IMR-90 (cell line): Measurements from ENCODE around the gene VPS72. TPM values are rescaled to one million over a fixed set of nuclear protein-coding genes. Genes with fewer than 3 reads are reported as not detected.

Experiments used
- ATAC-seq: fragments of 200-7000 bp; cut with Tn5 transposase; 2 replicates; pipeline ENCODE4 v1.9.1; 2020; ENCODE audit warnings: low read depth, mild to moderate bottlenecking, moderate library complexity
- BruUV-seq: library from RNA; stranded (reverse); fragments of 400-500 nt; replicated peaks from 2 replicates; lab custom pipeline; 2021; lab: Mats Ljungman, UMichigan
- CTCF ChIA-PET: fragments of 300-600 bp; formaldehyde crosslinking; extraction: SDS; loops from one replicate; lab custom pipeline; 2021; ENCODE audit warnings: antibody characterized with exemption; lab: Yijun Ruan, JAX
- POLR2A ChIA-PET: fragments of 300-600 bp; sonication (Branson Sonifier 250); formaldehyde crosslinking; loops from one replicate; lab custom pipeline; 2022; ENCODE audit warnings: antibody characterized with exemption; ENCODE audit not compliant: unreplicated experiment; lab: Charles Lee
- DNase-seq: peaks from one replicate; pipeline ENCODE4 v3.0.0; 2013
- H2AFZ ChIP-seq: replicated peaks from 2 replicates; pipeline ENCODE3; 2013; ENCODE audit warnings: low read length, mild to moderate bottlenecking; ENCODE audit not compliant: poor library complexity
- H2AK5ac ChIP-seq: 2 replicates; pipeline ENCODE4 v1.6.1; 2013; ENCODE audit warnings: low read depth, low read length, inconsistent platforms
- H2AK9ac ChIP-seq: replicated peaks from 2 replicates; pipeline ENCODE3; 2013; ENCODE audit warnings: mild to moderate bottlenecking, low read depth, low read length, moderate library complexity; ENCODE audit not compliant: poor library complexity
- H2BK120ac ChIP-seq: 2 replicates; pipeline ENCODE4 v1.6.1; 2013; ENCODE audit warnings: low read depth, low read length, inconsistent platforms
- H2BK15ac ChIP-seq: 3 replicates; pipeline ENCODE4 v1.6.1; 2013; ENCODE audit warnings: low read depth, low read length, inconsistent platforms
- H2BK20ac ChIP-seq: 2 replicates; pipeline ENCODE4 v1.6.1; 2013; ENCODE audit warnings: low read depth, mild to moderate bottlenecking, inconsistent platforms, low read length, moderate library complexity
- H2BK5ac ChIP-seq: 2 replicates; pipeline ENCODE4 v1.6.1; 2013; ENCODE audit warnings: mild to moderate bottlenecking, low read depth, low read length, inconsistent platforms; ENCODE audit not compliant: poor library complexity, severe bottlenecking
- H3K14ac ChIP-seq: replicated peaks from 2 replicates; pipeline ENCODE4 v1.6.1; 2013; ENCODE audit warnings: low read depth, low read length, inconsistent platforms
- H3K18ac ChIP-seq: 2 replicates; pipeline ENCODE4 v1.6.1; 2013; ENCODE audit warnings: low read depth, low read length, control low read depth
- H3K23ac ChIP-seq: 2 replicates; pipeline ENCODE4 v1.6.1; 2013; ENCODE audit warnings: low read depth, low read length, inconsistent platforms
- H3K27ac ChIP-seq: 2 replicates; pipeline ENCODE4 v1.5.1; 2013; ENCODE audit warnings: mild to moderate bottlenecking, control low read depth, low read length; ENCODE audit not compliant: insufficient read depth
- H3K27me3 ChIP-seq: 2 replicates; pipeline ENCODE4 v1.6.1; 2013; ENCODE audit warnings: low read length; ENCODE audit not compliant: control insufficient read depth, insufficient read depth
- H3K36me3 ChIP-seq: 2 replicates; pipeline ENCODE4 v1.6.1; 2013; ENCODE audit warnings: low read length, mixed read lengths; ENCODE audit not compliant: control insufficient read depth, insufficient read depth
- H3K4ac ChIP-seq: 2 replicates; pipeline ENCODE4 v1.6.1; 2013; ENCODE audit warnings: low read depth, low read length, inconsistent platforms
- H3K4me1 ChIP-seq: 2 replicates; pipeline ENCODE4 v1.6.1; 2013; ENCODE audit warnings: low read length, mixed read lengths; ENCODE audit not compliant: control insufficient read depth, insufficient read depth
- H3K4me2 ChIP-seq: 2 replicates; pipeline ENCODE4 v1.6.1; 2013; ENCODE audit warnings: low read depth, mild to moderate bottlenecking, control low read depth, low read length, moderate library complexity
- H3K4me3 ChIP-seq: 2 replicates; pipeline ENCODE4 v1.5.1; 2013; ENCODE audit warnings: low read depth, mild to moderate bottlenecking, control low read depth, low read length, moderate library complexity; ENCODE audit not compliant: insufficient read depth
- H3K56ac ChIP-seq: 2 replicates; pipeline ENCODE4 v1.6.1; 2013; ENCODE audit warnings: low read length, inconsistent platforms; ENCODE audit not compliant: insufficient read depth; ENCODE audit errors: extremely low read depth
- H3K79me1 ChIP-seq, 2 experiments: 2 replicates each; pipeline ENCODE4 v1.6.1; 2013; ENCODE audit warnings: low read length in 2 of 2, inconsistent platforms in 1 of 2, low read depth in 1 of 2
- H3K9ac ChIP-seq: 2 replicates; pipeline ENCODE4 v1.6.1; 2013; ENCODE audit warnings: low read depth, low read length, control low read depth
- H3K9me1 ChIP-seq: 2 replicates; pipeline ENCODE4 v1.6.1; 2013; ENCODE audit warnings: low read length, inconsistent platforms; ENCODE audit not compliant: insufficient read depth
- H3K9me3 ChIP-seq: 2 replicates; pipeline ENCODE4 v1.6.1; 2013; ENCODE audit warnings: low read length; ENCODE audit not compliant: control insufficient read depth, insufficient read depth
- H4K20me1 ChIP-seq: 2 replicates; pipeline ENCODE4 v1.6.1; 2013; ENCODE audit warnings: low read length, inconsistent platforms; ENCODE audit not compliant: insufficient read depth
- H4K5ac ChIP-seq: 2 replicates; pipeline ENCODE4 v1.6.1; 2013; ENCODE audit warnings: mild to moderate bottlenecking, low read depth, low read length, control low read depth
- H4K8ac ChIP-seq, 2 experiments: 2 replicates each; pipeline ENCODE4 v1.6.1; 2013; ENCODE audit warnings: low read depth in 2 of 2, low read length in 2 of 2, control low read depth in 1 of 2, inconsistent platforms in 1 of 2
- H4K91ac ChIP-seq: 2 replicates; pipeline ENCODE4 v1.6.1; 2013; ENCODE audit warnings: low read depth, low read length, inconsistent platforms; ENCODE audit not compliant: insufficient read depth
- BHLHE40 ChIP-seq: fragments of 150-350 bp; IDR thresholded peaks from 2 replicates; pipeline ENCODE4 v1.6.1; 2016; ENCODE audit warnings: mild to moderate bottlenecking, low read depth, low read length
- CHD1 ChIP-seq: IDR thresholded peaks from 2 replicates; pipeline ENCODE4 v1.6.1; 2012; ENCODE audit warnings: low read depth, low read length, improper control_type of control experiment
- FOS ChIP-seq: fragments of 150-350 bp; IDR thresholded peaks from 2 replicates; pipeline ENCODE4 v1.6.1; 2016; ENCODE audit warnings: low read depth, low read length
- MAFK ChIP-seq: IDR thresholded peaks from 2 replicates; pipeline ENCODE4 v1.6.1; 2012; ENCODE audit warnings: low read depth, low read length, improper control_type of control experiment
- MXI1 ChIP-seq: IDR thresholded peaks from 2 replicates; pipeline ENCODE4 v1.6.1; 2012; ENCODE audit warnings: low read depth, mild to moderate bottlenecking, low read length, moderate library complexity, borderline replicate concordance
- POLR2A ChIP-seq: IDR thresholded peaks from 2 replicates; pipeline ENCODE4 v1.6.1; 2012; ENCODE audit warnings: mild to moderate bottlenecking, low read depth, low read length
- WGBS, 2 experiments: methylation state at CpG; one replicate each; pipeline versions ENCODE4 v1.1.5 to v1.1.7; 2013; ENCODE audit warnings: missing lambda C conversion rate in 2 of 2; ENCODE audit not compliant: insufficient read length in 1 of 2; ENCODE audit errors: extremely low coverage in 2 of 2; 5-methylcytosine and 5-hydroxymethylcytosine counted together
- dilution Hi-C: fragments of 300-500 bp; cut with HindIII; formaldehyde crosslinking; loops from one replicate; pipeline ENCODE4 v1.14.3; 2018; ENCODE audit warnings: low sequenced_read_pairs; ENCODE audit not compliant: unreplicated experiment
- in situ Hi-C: fragments of 300-500 bp; cut with MboI; formaldehyde crosslinking; loops from 3 replicates; pipeline ENCODE4 v1.14.3; 2019; ENCODE audit warnings: low sequenced_read_pairs, inconsistent platforms, mixed read lengths
- intact Hi-C: fragments of 100-400 bp; cut with micrococcal nuclease; formaldehyde crosslinking; loops from 2 replicates; pipeline ENCODE4 v1.10.0; 2022
- polyA plus RNA-seq, 3 experiments: library from polyadenylated mRNA; depleted of rRNA; stranded (reverse); fragments of >200 nt; gene quantifications; 2 replicates each; pipeline ENCODE4 v1.2.3, GENCODE V29; 2012; ENCODE audit warnings: low replicate concordance in 1 of 3
- total RNA-seq: library from RNA; depleted of rRNA; stranded (reverse); fragments of >200 nt; gene quantifications from 2 replicates; pipeline ENCODE4 v1.2.3, GENCODE V29; 2012
- TF ChIP-seq, protein P1 (sequence below): fragments of 150-350 bp; IDR thresholded peaks from 2 replicates; pipeline ENCODE4 v1.6.1; 2016; ENCODE audit warnings: low read depth, mild to moderate bottlenecking, low read length, moderate library complexity, borderline replicate concordance

Gene VPS72
- total and polyA plus RNA-seq, 2 of the 4 experiments (the other 2 are of a cell fraction), result 51.3 to 62.3 TPM

GRCh38 chr1:151158751-151159251 lies 31.2 kb downstream of the VPS72 start:
- H4K5ac ChIP-seq, result no peak overlapping the region
- H2AK9ac ChIP-seq, result no peak overlapping the region
- ChIA-PET POLR2A (no interaction called here), CTCF (interaction anchor here (1.8 kb wide), 1 partner anchor 59 kb away, joined by 6 read pairs; no protein-coding TSS in a partner anchor)
- H3K56ac ChIP-seq, result no peak overlapping the region
- H3K18ac ChIP-seq, result no peak overlapping the region
- in situ Hi-C loops (loop anchor here (5.0 kb wide), 1 partner anchor 62 kb away; no protein-coding TSS in a partner anchor), dilution Hi-C loops (no loop called here), intact Hi-C loops (no loop called here)
- ATAC-seq (no peak), DNase-seq (no peak)
- H3K27me3 ChIP-seq, result no peaks in the 10 kb centered on the region
- peaks cover 3 to 7% of the 10 kb centered on the region in 2 experiments; a peak in 2 of 4 replicates for H3K79me1 ChIP-seq
- BruUV-seq, result no TSS peak
- peaks cover 40% of the 10 kb centered on the region for H3K36me3 ChIP-seq
- H3K4me2 ChIP-seq, result no peak overlapping the region
- TF ChIP-seq BHLHE40 (no peak), MXI1 (no peak), CHD1 (no peak), MAFK (no peak), FOS (no peak), POLR2A (no peak)
- TF ChIP-seq, protein P1, sequence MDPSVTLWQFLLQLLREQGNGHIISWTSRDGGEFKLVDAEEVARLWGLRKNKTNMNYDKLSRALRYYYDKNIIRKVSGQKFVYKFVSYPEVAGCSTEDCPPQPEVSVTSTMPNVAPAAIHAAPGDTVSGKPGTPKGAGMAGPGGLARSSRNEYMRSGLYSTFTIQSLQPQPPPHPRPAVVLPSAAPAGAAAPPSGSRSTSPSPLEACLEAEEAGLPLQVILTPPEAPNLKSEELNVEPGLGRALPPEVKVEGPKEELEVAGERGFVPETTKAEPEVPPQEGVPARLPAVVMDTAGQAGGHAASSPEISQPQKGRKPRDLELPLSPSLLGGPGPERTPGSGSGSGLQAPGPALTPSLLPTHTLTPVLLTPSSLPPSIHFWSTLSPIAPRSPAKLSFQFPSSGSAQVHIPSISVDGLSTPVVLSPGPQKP, result no peak
- no peak overlapping the region for H2AFZ ChIP-seq
- no peak overlapping the region for H3K9ac ChIP-seq
- H3K9me3 ChIP-seq, result no peaks in the 10 kb centered on the region
- H2BK5ac ChIP-seq, result no peak overlapping the region
- no peak overlapping the region for H4K91ac ChIP-seq
- H3K9me1 ChIP-seq, result no peaks in the 10 kb centered on the region
- H3K23ac ChIP-seq, result no peak overlapping the region
- no peak overlapping the region for H3K4me3 ChIP-seq
- no peak overlapping the region for H3K4ac ChIP-seq
- no peaks in the 10 kb centered on the region for H4K20me1 ChIP-seq
- no peaks in the 10 kb centered on the region for H3K4me1 ChIP-seq
- H2BK20ac ChIP-seq, result no peak overlapping the region
- no peak overlapping the region for H4K8ac ChIP-seq
- H2AK5ac ChIP-seq, result no peak overlapping the region
- no peak overlapping the region for H3K14ac ChIP-seq
- 94% methylated on average over 17 of the region's 22 CpGs; no CpG with 5 or more reads in 1 of the 2 experiments for WGBS, 2 experiments
- no peak overlapping the region for H3K27ac ChIP-seq
- no peak overlapping the region for H2BK120ac ChIP-seq
- no peak overlapping the region for H2BK15ac ChIP-seq
